A549 (cell line): Measurements from ENCODE around the gene KCNK13. TPM values are rescaled to one million over a fixed set of nuclear protein-coding genes. Genes with fewer than 3 reads are reported as not detected.

Experiments used
- ATAC-seq, 2 experiments: fragments of 200-7000 bp in 1 of 2; fragments of >200 bp in 1 of 2; cut with Nextera tagmentation in 1 of 2; cut with Tn5 transposase in 1 of 2; 3 replicates each; pipeline versions ENCODE4 v1.8.0 to v1.9.1; 2018 to 2020; ENCODE audit warnings: mild to moderate bottlenecking in 1 of 2, moderate library complexity in 1 of 2
- CTCF ChIA-PET: fragments of 300-600 bp; sonication (Branson Sonifier 250); formaldehyde crosslinking; extraction: SDS; loops from one replicate; lab custom pipeline; 2021; ENCODE audit warnings: antibody characterized with exemption, inconsistent platforms; lab: Yijun Ruan, JAX
- POLR2A ChIA-PET: fragments of 350-600 bp; formaldehyde crosslinking; extraction: SDS; loops from one replicate; lab custom pipeline; 2021; ENCODE audit warnings: antibody characterized with exemption, inconsistent platforms; lab: Yijun Ruan, JAX
- DNase-seq, 2 experiments: peaks; one replicate each; pipeline versions ENCODE4 v3.0.0 to v3.0.0-alpha.2; 2011 to 2016; ENCODE audit warnings: low read depth in 1 of 2, low spot score in 1 of 2
- FAIRE-seq: peaks from 2 replicates; lab custom pipeline; 2011; peaks lifted over from hg19 to GRCh38; lab: Jason Lieb, UNC
- H3K27ac ChIP-seq, 2 experiments: fragments of >200 bp; sonication (Bioruptor Twin); formaldehyde crosslinking; 3 replicates each; pipeline ENCODE4 v1.5.1; 2016 to 2017
- H3K4me1 ChIP-seq: fragments of >200 bp; sonication (Bioruptor Twin); formaldehyde crosslinking; 3 replicates; pipeline ENCODE4 v1.6.1; 2016
- H3K4me2 ChIP-seq: fragments of >200 bp; sonication (Bioruptor Twin); formaldehyde crosslinking; 3 replicates; pipeline ENCODE4 v1.6.1; 2016
- H3K4me3 ChIP-seq: fragments of >200 bp; sonication (Bioruptor Twin); formaldehyde crosslinking; 3 replicates; pipeline ENCODE4 v1.5.1; 2016
- H3K9me3 ChIP-seq: fragments of >200 bp; sonication (Bioruptor Twin); formaldehyde crosslinking; 3 replicates; pipeline ENCODE4 v1.6.1; 2016
- BHLHE40 ChIP-seq: IDR thresholded peaks from 2 replicates; pipeline ENCODE4 v1.6.1; 2012; ENCODE audit warnings: low read depth, low read length, inconsistent platforms
- CBX2 ChIP-seq: fragments of 200-600 bp; sonication (generic); IDR thresholded peaks from 2 replicates; pipeline ENCODE4 v1.6.1; 2016; ENCODE audit warnings: low read depth, mild to moderate bottlenecking, borderline replicate concordance
- CBX8 ChIP-seq: fragments of 200-600 bp; sonication (generic); IDR thresholded peaks from 2 replicates; pipeline ENCODE4 v1.6.1; 2016
- EHMT2 ChIP-seq: fragments of 200-600 bp; sonication (generic); IDR thresholded peaks from 2 replicates; pipeline ENCODE4 v1.6.1; 2016; ENCODE audit warnings: antibody characterized with exemption, low read depth, mild to moderate bottlenecking, moderate library complexity
- EP300 ChIP-seq, 2 experiments: fragments of >200 bp; sonication (Bioruptor Twin); formaldehyde crosslinking; IDR thresholded peaks; 2 replicates in 1 of 2; 3 replicates in 1 of 2; pipeline ENCODE4 v1.6.1; 2016 to 2017
- ESRRA ChIP-seq: fragments of 150-350 bp; IDR thresholded peaks from 2 replicates; pipeline ENCODE4 v1.6.1; 2014; ENCODE audit warnings: mild to moderate bottlenecking, low read length, borderline replicate concordance
- FOSB ChIP-seq: fragments of 250-450 bp; sonication (Bioruptor Pico); IDR thresholded peaks from 2 replicates; pipeline ENCODE4 v1.5.0; 2020; ENCODE audit warnings: mild to moderate bottlenecking, moderate library complexity
- HDAC2 ChIP-seq: fragments of 200-600 bp; sonication (generic); IDR thresholded peaks from 2 replicates; pipeline ENCODE4 v1.6.1; 2016
- HOXA7 ChIP-seq: fragments of 250-450 bp; sonication (Bioruptor Pico); IDR thresholded peaks from 2 replicates; pipeline ENCODE4 v1.5.0; 2020; ENCODE audit warnings: mild to moderate bottlenecking, moderate library complexity
- HOXB13 ChIP-seq: fragments of 250-450 bp; sonication (Bioruptor Pico); IDR thresholded peaks from 2 replicates; pipeline ENCODE4 v1.5.0; 2020; ENCODE audit warnings: low read depth, mild to moderate bottlenecking, moderate library complexity
- MAFK ChIP-seq: fragments of 450-650 bp; IDR thresholded peaks from 2 replicates; pipeline ENCODE4 v1.6.1; 2014; ENCODE audit not compliant: partially characterized antibody
- MAZ ChIP-seq: fragments of 150-350 bp; IDR thresholded peaks from 2 replicates; pipeline ENCODE4 v1.6.1; 2014; ENCODE audit warnings: antibody characterized with exemption, low read depth, low read length, borderline replicate concordance
- MYC ChIP-seq: IDR thresholded peaks from 2 replicates; pipeline ENCODE4 v1.6.1; 2012; ENCODE audit warnings: mild to moderate bottlenecking, inconsistent platforms, low read length, improper control_type of control experiment, borderline replicate concordance
- NPAS2 ChIP-seq: fragments of 250-450 bp; sonication (Bioruptor Pico); IDR thresholded peaks from 2 replicates; pipeline ENCODE4 v1.8.0; 2022; ENCODE audit warnings: mild to moderate bottlenecking, moderate library complexity, borderline replicate concordance
- PBX3 ChIP-seq: IDR thresholded peaks from 2 replicates; pipeline ENCODE4 v1.6.1; 2012
- PHF8 ChIP-seq: fragments of 200-600 bp; sonication (generic); IDR thresholded peaks from 2 replicates; pipeline ENCODE4 v1.6.1; 2016; ENCODE audit warnings: low read depth, mild to moderate bottlenecking, antibody characterized with exemption, moderate library complexity, borderline replicate concordance
- POLR2A ChIP-seq: IDR thresholded peaks from 2 replicates; pipeline ENCODE4 v1.6.1; 2012; ENCODE audit warnings: mild to moderate bottlenecking, low read length
- POLR2AphosphoS2 ChIP-seq: conservative IDR thresholded peaks from 2 replicates; pipeline ENCODE4 v1.6.1; 2012; ENCODE audit warnings: low read length, improper control_type of control experiment, inconsistent platforms
- RARB ChIP-seq: fragments of 250-450 bp; sonication (Bioruptor Pico); IDR thresholded peaks from 2 replicates; pipeline ENCODE4 v1.8.0; 2021; ENCODE audit warnings: mild to moderate bottlenecking, moderate library complexity
- RFX5 ChIP-seq: fragments of 450-650 bp; IDR thresholded peaks from 2 replicates; pipeline ENCODE4 v1.7.1; 2014; ENCODE audit warnings: antibody characterized with exemption, mild to moderate bottlenecking, moderate library complexity
- TP53 ChIP-seq: fragments of 250-450 bp; sonication (Bioruptor Pico); IDR thresholded peaks from 2 replicates; pipeline ENCODE4 v1.5.0; 2021; ENCODE audit warnings: mild to moderate bottlenecking, moderate library complexity
- ZNF302 ChIP-seq: fragments of 250-450 bp; sonication (Bioruptor Pico); IDR thresholded peaks from 2 replicates; pipeline ENCODE4 v1.9.0; 2021; ENCODE audit warnings: inconsistent platforms, mild to moderate bottlenecking, moderate library complexity
- WGBS: methylation state at CpG from one replicate; pipeline ENCODE4 v1.1.6; 2017; ENCODE audit errors: missing lambda C conversion rate; 5-methylcytosine and 5-hydroxymethylcytosine counted together
- polyA plus RNA-seq, 4 experiments: library from polyadenylated mRNA; depleted of rRNA in 3 of 4; stranded (reverse); fragments of >200 nt; fragmentation: RNase III in 1 of 4; extraction: RNeasy Plus Mini Kit Qiagen cat#74134 plus additional on column Dnase treatment in 1 of 4; gene quantifications; 2 replicates in 3 of 4; 3 replicates in 1 of 4; pipeline ENCODE4 v1.2.3, GENCODE V29; 2011 to 2017
- TF ChIP-seq, protein P1 (sequence below): IDR thresholded peaks from 2 replicates; pipeline ENCODE4 v1.6.1; 2012

KCNK13 gene
- polyA plus RNA-seq, 2 of the 4 experiments (the other 2 are of a cell fraction): not detected

DNA sequence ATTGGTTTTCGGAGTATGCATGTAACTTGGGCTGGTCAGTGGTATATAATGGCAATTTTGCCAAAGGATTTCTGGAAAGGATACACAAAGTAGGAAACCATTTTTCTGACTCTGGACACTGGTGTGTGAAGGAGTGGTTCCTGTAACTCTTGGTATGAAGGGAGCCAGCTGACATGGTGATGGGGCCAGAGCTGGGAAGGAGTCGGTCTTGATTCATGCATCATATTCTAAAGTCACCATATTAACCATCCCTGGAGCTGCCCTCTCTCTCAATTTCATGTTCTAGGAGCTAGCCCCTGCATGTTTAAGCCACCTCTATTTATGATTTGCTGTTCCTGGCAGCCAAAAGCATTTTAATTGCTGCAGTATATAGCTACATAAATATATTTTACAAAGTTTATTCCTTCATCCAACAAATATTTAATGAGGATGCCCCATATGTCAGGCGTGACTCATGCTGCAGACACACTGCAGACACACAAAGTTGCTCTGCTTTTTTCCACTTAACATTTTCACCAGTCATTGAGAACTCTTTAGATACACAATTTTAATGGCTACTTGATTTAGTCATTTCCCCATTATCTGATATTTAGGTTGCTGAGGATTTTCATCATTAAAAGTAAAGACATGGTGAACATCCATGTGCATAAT, 115.9 kb downstream of the KCNK13 start:
- 16% methylated on average over 3 of the region's 3 CpGs for WGBS
- H3K9me3 ChIP-seq: no peaks in the 10 kb centered on the region
- ChIA-PET CTCF (no interaction called here), POLR2A (no interaction called here)
- no peak for TF ChIP-seq HOXB13 (CRISPR knock-in tag)
- H3K4me3 ChIP-seq: no peak overlapping the region
- no peak for ATAC-seq
- no peak overlapping the region for H3K4me2 ChIP-seq
- no peak for FAIRE-seq
- no peaks in the 10 kb centered on the region for H3K4me1 ChIP-seq
- H3K27ac ChIP-seq: no peak overlapping the region
- DNase-seq: no peak

- CTCF ChIA-PET: interaction anchor here (0.6 to 1.5 kb wide), 5 partner anchors 14 to 206 kb away, joined by 3 to 4 read pairs (median 3); no protein-coding TSS in a partner anchor
- no peak overlapping the region for H3K27ac ChIP-seq
- DNase-seq (no peak), FAIRE-seq (no peak), ATAC-seq (no peak)
- no peak overlapping the region for H3K4me2 ChIP-seq
- no peaks in the 10 kb centered on the region for H3K9me3 ChIP-seq
- WGBS: 54% methylated on average over 7 of the region's 7 CpGs
- POLR2A ChIA-PET: no interaction called here
- H3K4me1 ChIP-seq: no peaks in the 10 kb centered on the region
- no peak overlapping the region for H3K4me3 ChIP-seq
- no peak for TF ChIP-seq ESRRA
- no peak for TF ChIP-seq PHF8
- no peak for TF ChIP-seq HOXA7
Observed at GRCh38 chr14:90179357-90179756, 117.6 kb downstream of the KCNK13 start.

DNA sequence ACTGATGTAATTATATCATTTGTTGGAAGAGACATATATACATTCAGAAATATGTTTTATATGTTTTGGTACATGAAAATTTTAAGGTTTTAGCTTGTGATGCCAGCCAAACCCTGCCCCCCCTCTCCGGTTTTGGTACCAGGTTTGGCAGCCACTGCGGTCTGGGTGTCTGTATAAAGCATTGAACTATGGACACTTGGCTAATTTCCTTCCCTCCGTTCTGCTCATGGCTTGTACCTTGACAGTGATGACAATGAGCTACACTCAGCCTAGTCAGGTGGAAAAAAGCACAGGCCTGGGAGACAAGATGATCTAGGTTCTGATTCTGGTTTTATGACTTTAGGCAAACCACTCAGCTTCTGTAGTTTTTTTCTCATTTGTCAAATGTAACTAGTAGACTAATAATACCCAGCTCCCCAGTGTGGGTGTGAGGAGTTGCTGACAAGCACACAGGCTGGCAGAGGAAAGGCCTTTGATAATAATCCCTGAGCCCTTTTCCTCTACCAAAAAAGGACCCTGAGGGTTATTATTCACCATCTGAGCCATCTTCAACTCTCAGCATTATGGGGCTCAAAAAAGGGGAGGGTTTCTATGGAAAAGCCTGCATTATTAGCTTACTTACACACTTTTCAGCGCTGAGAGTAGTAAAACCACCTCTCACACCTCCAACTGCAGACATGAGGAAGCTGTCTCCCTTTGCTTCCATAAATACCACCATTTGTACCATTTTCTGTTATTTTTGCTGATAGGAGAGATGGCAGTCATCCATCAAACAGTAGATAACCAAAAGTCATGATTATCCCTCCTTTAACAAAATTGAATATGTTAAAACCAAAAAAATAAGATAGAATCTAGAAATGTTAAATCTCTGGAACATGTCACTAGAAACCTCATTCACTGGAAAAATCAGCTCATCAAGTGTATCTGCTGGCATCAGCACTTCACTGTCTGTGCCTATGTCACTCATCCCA, 118.3 kb downstream of the KCNK13 start:
- FAIRE-seq: no peak
- no peaks in the 10 kb centered on the region for H3K9me3 ChIP-seq
- H3K4me3 ChIP-seq: no peak overlapping the region
- no peak overlapping the region for H3K27ac ChIP-seq
- no peak for TF ChIP-seq CBX8
- TF ChIP-seq, protein P1, sequence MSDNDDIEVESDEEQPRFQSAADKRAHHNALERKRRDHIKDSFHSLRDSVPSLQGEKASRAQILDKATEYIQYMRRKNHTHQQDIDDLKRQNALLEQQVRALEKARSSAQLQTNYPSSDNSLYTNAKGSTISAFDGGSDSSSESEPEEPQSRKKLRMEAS: no peak
- no peak for TF ChIP-seq RARB
- no peak for TF ChIP-seq CBX2
- TF ChIP-seq POLR2AphosphoS2: no peak
- TF ChIP-seq ZNF302 (CRISPR knock-in tag): no peak
- TF ChIP-seq HOXA7: no peak
- no peak for TF ChIP-seq MYC
- no peak for TF ChIP-seq EP300 (IDR thresholded peaks at IDR 0.05)
- no peak for TF ChIP-seq BHLHE40
- no peak for TF ChIP-seq FOSB (CRISPR knock-in tag)
- TF ChIP-seq PBX3: no peak
- TF ChIP-seq HDAC2: no peak
- TF ChIP-seq NPAS2 (CRISPR knock-in tag): no peak
- TF ChIP-seq RFX5: no peak
- TF ChIP-seq EHMT2: no peak
- TF ChIP-seq POLR2A: no peak
- no peak for TF ChIP-seq TP53
- no peak for TF ChIP-seq MAZ
- TF ChIP-seq MAFK: no peak
- no peak for ATAC-seq
- POLR2A ChIA-PET: no interaction called here
- 34% methylated on average over 4 of the region's 4 CpGs for WGBS
- CTCF ChIA-PET: interaction anchor here (1.3 to 1.5 kb wide), 3 partner anchors 14 to 207 kb away, joined by 3 to 4 read pairs (median 3); no protein-coding TSS in a partner anchor
- no peak for DNase-seq
- no peak overlapping the region for H3K4me2 ChIP-seq
- no peaks in the 10 kb centered on the region for H3K4me1 ChIP-seq
